ENCODE results near the gene FYN. TPM values are rescaled to one million over a fixed set of nuclear protein-coding genes. Genes with fewer than 3 reads are reported as not detected.

FYN gene
- total and polyA plus RNA-seq, 9 of the 15 experiments (the other 6 are each of a cell fraction or from before 2014, with no cell fraction given), result 2.9 to 22.1 (median 11.4) TPM

- no peaks in the 10 kb centered on the region for H3K4me1 ChIP-seq (replicated peaks in 1 of 2; ENCODE audit: control insufficient read depth in 2 of 2, insufficient read depth in 2 of 2, low read length in 2 of 2)
- no peaks in the 10 kb centered on the region for H3K36me3 ChIP-seq (ENCODE audit: control insufficient read depth, insufficient read depth, low read length)
- ChIA-PET CTCF (ENCODE audit: low intra/inter-chr PET ratio) (no interaction called here), POLR2A (interaction anchor here (1.0 kb wide), 1 partner anchor 238 kb away, joined by 3 read pairs; no protein-coding TSS in a partner anchor)
- peaks cover 3 to 16% of the 10 kb centered on the region in 2 experiments; a peak in 2 of 5 replicates for H3K27me3 ChIP-seq (ENCODE audit: control insufficient read depth in 2 of 2, insufficient read depth in 2 of 2, low read length in 2 of 2)
- in situ Hi-C loops (cut with MboI) (loop anchor here (25.0 kb wide), 1 partner anchor 600 kb away; no protein-coding TSS in a partner anchor), intact Hi-C loops (cut with micrococcal nuclease) (loop anchor here (5.0 kb wide), 1 partner anchor 160 kb away; the partner anchor contains the start of gene FYN)
- FAIRE-seq (no peak), ATAC-seq (no peak), DNase-seq (ENCODE audit: extremely low read depth in 1 of 4, low spot score in 3 of 4) (no peak)
- no peaks in the 10 kb centered on the region for H3K9me1 ChIP-seq (ENCODE audit: control insufficient read depth, insufficient read depth, low read length)
- H3K9ac ChIP-seq (ENCODE audit: insufficient read depth in 1 of 2, low read depth in 2 of 2, low read length in 2 of 2), result no peak overlapping the region
- no TSS peak for BruUV-seq (replicated peaks)
- H2AFZ ChIP-seq (ENCODE audit: low read depth, low read length), result no peak overlapping the region
- TF ChIP-seq BHLHE40 (IDR thresholded peaks at IDR 0.05; ENCODE audit: low read length) (0 out of 2 replicates have a peak, but pooled peaks have one; percentile 28), ELF2 (CRISPR knock-in tag; IDR thresholded peaks at IDR 0.05) (no peak)
- H3K4me2 ChIP-seq (ENCODE audit: insufficient read depth, low read length), result no peak overlapping the region
- no peaks in the 10 kb centered on the region for H3K9me3 ChIP-seq (replicated peaks; ENCODE audit: control insufficient read depth, insufficient read depth, low read depth, low read length)
- no peak overlapping the region for H3K4me3 ChIP-seq
- WGBS (ENCODE audit: insufficient coverage, low coverage, missing lambda C conversion rate), result 15% methylated on average over 13 of the region's 13 CpGs
- H3K27ac ChIP-seq (ENCODE audit: extremely low read depth, low read depth, low read length), result no peak overlapping the region
- H3K79me2 ChIP-seq (ENCODE audit: control insufficient read depth, insufficient read depth, low read length), result no peaks in the 10 kb centered on the region
- H4K20me1 ChIP-seq (replicated peaks; ENCODE audit: control insufficient read depth, insufficient read depth, low read length), result no peaks in the 10 kb centered on the region
Observed at GRCh38 chr6:111711984-111712752, 161.1 kb downstream of the FYN start.

GRCh38 chr6:111711476-111711875 lies 161.8 kb downstream of the FYN start:
- no peak for FAIRE-seq
- no peak for TF ChIP-seq CHAMP1 (IDR thresholded peaks at IDR 0.05)
- TF ChIP-seq ZNF639 (CRISPR knock-in tag; conservative IDR thresholded peaks at IDR 0.05 in 1 of 2, IDR thresholded peaks at IDR 0.05 in 1 of 2), result no peak
- TF ChIP-seq FIP1L1 (IDR thresholded peaks at IDR 0.05; ENCODE audit: low read depth, low read length, poor library complexity, severe bottlenecking), result no peak
- no peak for TF ChIP-seq E4F1 (CRISPR knock-in tag; IDR thresholded peaks at IDR 0.05; ENCODE audit: borderline replicate concordance)

More at GRCh38 chr6:111711476-111711875, 161.8 kb downstream of the FYN start:
- ChIA-PET CTCF (ENCODE audit: low intra/inter-chr PET ratio) (interaction anchor here (2.5 to 3.3 kb wide), 2 partner anchors 332 to 452 kb away, joined by 21 to 24 read pairs; no protein-coding TSS in a partner anchor), POLR2A (interaction anchor here (0.6 to 0.7 kb wide), 2 partner anchors 58 to 338 kb away, joined by 3 to 5 read pairs; no protein-coding TSS in a partner anchor)
- Histone ChIP-seq H3K4me3 (no peak overlapping the region), H4K20me1 (replicated peaks; ENCODE audit: control insufficient read depth, insufficient read depth, low read length) (no peaks in the 10 kb centered on the region), H3K27ac (ENCODE audit: extremely low read depth, low read depth, low read length) (no peak overlapping the region), H3K27me3 (ENCODE audit: control insufficient read depth in 2 of 2, insufficient read depth in 2 of 2, low read length in 2 of 2) (peaks cover 3 to 16% of the 10 kb centered on the region in 2 experiments; a peak in 2 of 5 replicates), H3K9ac (ENCODE audit: insufficient read depth in 1 of 2, low read depth in 2 of 2, low read length in 2 of 2) (no peak overlapping the region), H3K9me1 (ENCODE audit: control insufficient read depth, insufficient read depth, low read length) (no peaks in the 10 kb centered on the region), H3K9me3 (replicated peaks; ENCODE audit: control insufficient read depth, insufficient read depth, low read depth, low read length) (no peaks in the 10 kb centered on the region), H2AFZ (ENCODE audit: low read depth, low read length) (no peak overlapping the region), H3K36me3 (ENCODE audit: control insufficient read depth, insufficient read depth, low read length) (no peaks in the 10 kb centered on the region), H3K4me1 (replicated peaks in 1 of 2; ENCODE audit: control insufficient read depth in 2 of 2, insufficient read depth in 2 of 2, low read length in 2 of 2) (no peaks in the 10 kb centered on the region), H3K4me2 (ENCODE audit: insufficient read depth, low read length) (no peak overlapping the region), H3K79me2 (ENCODE audit: control insufficient read depth, insufficient read depth, low read length) (no peaks in the 10 kb centered on the region)
- intact Hi-C loops (cut with micrococcal nuclease) (loop anchor here (5.0 kb wide), 1 partner anchor 161 kb away; the partner anchor contains the start of gene FYN), in situ Hi-C loops (cut with MboI) (loop anchor here (25.0 kb wide), 1 partner anchor 601 kb away; no protein-coding TSS in a partner anchor)
- no peak for ATAC-seq
- 19% methylated on average over 7 of the region's 7 CpGs for WGBS (ENCODE audit: insufficient coverage, low coverage, missing lambda C conversion rate)
- DNase-seq (ENCODE audit: extremely low read depth in 1 of 4, low spot score in 3 of 4), result no peak
- BruUV-seq (replicated peaks), result no TSS peak

Measured in K562 (cell line).